Transverse colon (tissue), 4 donors: ENCODE data around the gene MAP4K3. TPM values are rescaled to one million over a fixed set of nuclear protein-coding genes. Genes with fewer than 3 reads are reported as not detected.

Experiments
- DNase-seq: peaks from one replicate; pipeline ENCODE4 v3.0.0-alpha.2; 2019
- H3K27ac ChIP-seq, 4 donors: fragments of 200-600 bp; sonication (generic); 2 replicates each; pipeline ENCODE4 v1.5.1; 2016 to 2018; ENCODE audit warnings: inconsistent platforms in 4 of 4
- H3K27me3 ChIP-seq: fragments of 200-600 bp; sonication (generic); 2 replicates; pipeline ENCODE4 v1.5.1; 2017; ENCODE audit warnings: inconsistent platforms
- H3K36me3 ChIP-seq, 4 donors: fragments of 200-600 bp; sonication (generic); 2 replicates each; pipeline ENCODE4 v1.5.1; 2017 to 2019; ENCODE audit warnings: inconsistent platforms in 4 of 4
- H3K4me1 ChIP-seq, 4 donors: fragments of 200-600 bp; sonication (generic); 2 replicates each; pipeline ENCODE4 v1.5.1; 2017 to 2020; ENCODE audit warnings: inconsistent platforms in 4 of 4
- H3K4me3 ChIP-seq, 4 donors: fragments of 200-600 bp; sonication (generic); 1 replicate in 1 of 4; 2 replicates in 3 of 4; pipeline versions ENCODE4 v1.5.1 to v1.6.1; 2017 to 2019; ENCODE audit warnings: inconsistent platforms in 4 of 4
- H3K9me3 ChIP-seq, 2 donors: fragments of 200-600 bp; sonication (generic); 2 replicates each; pipeline ENCODE4 v1.5.1; 2017 to 2019; ENCODE audit warnings: inconsistent platforms in 2 of 2
- EP300 ChIP-seq: sonication (generic); formaldehyde crosslinking; IDR thresholded peaks from one replicate; pipeline ENCODE4 v1.6.1; 2017; ENCODE audit warnings: antibody characterized with exemption, low read depth
- POLR2A ChIP-seq: fragments of 450-650 bp; IDR thresholded peaks from one replicate; pipeline ENCODE4 v1.6.1; 2016; ENCODE audit warnings: antibody characterized with exemption, mild to moderate bottlenecking, moderate library complexity
- POLR2AphosphoS5 ChIP-seq, 3 donors: sonication (generic); formaldehyde crosslinking; IDR thresholded peaks; one replicate each; pipeline ENCODE4 v1.6.1; 2016; ENCODE audit warnings: antibody characterized with exemption in 3 of 3
- WGBS, 2 donors: methylation state at CpG; one replicate each; pipeline ENCODE4 v1.1.5; 2018; ENCODE audit warnings: low coverage in 1 of 2; 5-methylcytosine and 5-hydroxymethylcytosine counted together
- in situ Hi-C, 4 donors: fragments of 200-750 bp; cut with MboI; loops; one replicate each; pipeline versions ENCODE4 v1.15.0 to v1.15.1; 2017; ENCODE audit warnings: low sequenced_read_pairs in 3 of 4, low pct_ligation_motif_present in 1 of 4, low pct_unique_long_range_greater_than_20kb in 1 of 4
- intact Hi-C: fragments of 100-400 bp; cut with DNase I; formaldehyde crosslinking; loops from one replicate; pipeline ENCODE4 v1.15.1; 2023; ENCODE audit warnings: low total_unique reads
- total RNA-seq, 4 donors: library from RNA; depleted of rRNA; stranded (reverse); fragments of >200 nt; gene quantifications; one replicate each; pipeline ENCODE4 v1.1.0, GENCODE V29; 2016
- TF ChIP-seq, protein P1 (sequence below), 5 experiments: fragments of 200-600 bp in 3 of 5; fragments of 450-650 bp in 2 of 5; sonication (generic) in 3 of 5; IDR thresholded peaks; 1 replicate in 2 of 5; 2 replicates in 3 of 5; pipeline ENCODE4 v1.5.1; 2016 to 2017; ENCODE audit warnings: antibody characterized with exemption in 5 of 5, inconsistent platforms in 3 of 5, mild to moderate bottlenecking in 2 of 5, moderate library complexity in 1 of 5

Gene MAP4K3
- total RNA-seq, 4 donors from 2014 or later = 42.6 to 131 (median 91.8) TPM

DNA sequence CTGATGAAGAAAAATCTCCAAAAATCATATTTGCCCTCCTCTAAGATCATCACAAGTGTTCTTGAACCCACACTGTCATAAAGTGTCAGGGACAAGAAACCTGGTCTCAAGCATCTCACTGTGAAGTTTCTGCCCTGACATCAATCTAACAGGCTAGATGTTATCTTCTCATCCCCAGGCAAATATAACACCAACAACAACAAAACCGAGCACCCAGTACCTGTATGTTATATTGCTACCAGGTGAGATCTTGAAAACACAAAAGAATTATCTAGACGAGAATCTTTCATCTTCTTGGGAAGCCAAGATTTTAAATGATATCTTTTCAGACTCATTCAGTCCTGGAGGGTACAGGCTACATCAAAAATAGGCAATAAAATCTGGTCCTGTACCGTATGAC, 8.8 kb upstream of the MAP4K3 start:
- 89 to 94% methylated on average over 3 of the region's 3 CpGs for WGBS, 2 donors
- in situ Hi-C loops = no loop called here
- no peaks in the 10 kb centered on the region for H3K4me1 ChIP-seq

DNA sequence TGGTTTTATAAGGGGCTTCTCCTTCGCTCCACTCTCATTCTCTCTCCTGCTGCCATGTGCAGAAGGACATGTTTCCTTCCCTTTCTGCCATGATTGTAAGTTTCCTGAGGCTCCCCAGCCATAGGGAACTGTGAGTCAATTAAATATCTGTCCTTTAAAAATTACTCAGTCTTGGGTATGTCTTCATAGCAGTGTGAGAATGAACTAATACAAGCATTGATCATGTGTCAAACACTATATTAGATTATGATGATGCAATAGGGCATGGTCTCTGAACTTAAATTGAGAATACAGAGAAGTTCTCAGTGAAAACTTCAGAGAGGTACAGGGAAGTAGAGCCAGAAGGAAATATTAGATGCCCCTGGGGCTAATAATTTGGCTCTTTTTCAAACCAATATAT, 5.9 kb upstream of the MAP4K3 start:
- no peak overlapping the region for H3K4me3 ChIP-seq
- 89 to 91% methylated on average over 1 of the region's 1 CpG for WGBS, 2 donors
- no peaks in the 10 kb centered on the region for H3K36me3 ChIP-seq
- TF ChIP-seq POLR2AphosphoS5 (IDR thresholded peaks at IDR 0.05) = no peak
- TF ChIP-seq POLR2A = no peak
- no peak for TF ChIP-seq EP300
- TF ChIP-seq, protein P1, sequence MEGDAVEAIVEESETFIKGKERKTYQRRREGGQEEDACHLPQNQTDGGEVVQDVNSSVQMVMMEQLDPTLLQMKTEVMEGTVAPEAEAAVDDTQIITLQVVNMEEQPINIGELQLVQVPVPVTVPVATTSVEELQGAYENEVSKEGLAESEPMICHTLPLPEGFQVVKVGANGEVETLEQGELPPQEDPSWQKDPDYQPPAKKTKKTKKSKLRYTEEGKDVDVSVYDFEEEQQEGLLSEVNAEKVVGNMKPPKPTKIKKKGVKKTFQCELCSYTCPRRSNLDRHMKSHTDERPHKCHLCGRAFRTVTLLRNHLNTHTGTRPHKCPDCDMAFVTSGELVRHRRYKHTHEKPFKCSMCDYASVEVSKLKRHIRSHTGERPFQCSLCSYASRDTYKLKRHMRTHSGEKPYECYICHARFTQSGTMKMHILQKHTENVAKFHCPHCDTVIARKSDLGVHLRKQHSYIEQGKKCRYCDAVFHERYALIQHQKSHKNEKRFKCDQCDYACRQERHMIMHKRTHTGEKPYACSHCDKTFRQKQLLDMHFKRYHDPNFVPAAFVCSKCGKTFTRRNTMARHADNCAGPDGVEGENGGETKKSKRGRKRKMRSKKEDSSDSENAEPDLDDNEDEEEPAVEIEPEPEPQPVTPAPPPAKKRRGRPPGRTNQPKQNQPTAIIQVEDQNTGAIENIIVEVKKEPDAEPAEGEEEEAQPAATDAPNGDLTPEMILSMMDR (IDR thresholded peaks at IDR 0.05) = no peak
- DNase-seq = no peak
- in situ Hi-C loops = no loop called here
- H3K27me3 ChIP-seq = no peaks in the 10 kb centered on the region
- H3K4me1 ChIP-seq = peaks cover 10 to 19% (median 14%) of the 10 kb centered on the region in 4 donors
- intact Hi-C loops = no loop called here
- H3K9me3 ChIP-seq = no peaks in the 10 kb centered on the region
- no peak overlapping the region for H3K27ac ChIP-seq

More for the DNA sequence above, 8.8 kb upstream of the MAP4K3 start:
- no peak overlapping the region for H3K27ac ChIP-seq
- no peak overlapping the region for H3K4me3 ChIP-seq
- DNase-seq = no peak
- no peaks in the 10 kb centered on the region for H3K9me3 ChIP-seq
- H3K27me3 ChIP-seq = no peaks in the 10 kb centered on the region
- no peaks in the 10 kb centered on the region for H3K36me3 ChIP-seq
- intact Hi-C loops = no loop called here
- TF ChIP-seq, protein P1 (IDR thresholded peaks at IDR 0.05) = no peak
- TF ChIP-seq EP300 (no peak), POLR2AphosphoS5 (IDR thresholded peaks at IDR 0.05) (no peak)

DNA sequence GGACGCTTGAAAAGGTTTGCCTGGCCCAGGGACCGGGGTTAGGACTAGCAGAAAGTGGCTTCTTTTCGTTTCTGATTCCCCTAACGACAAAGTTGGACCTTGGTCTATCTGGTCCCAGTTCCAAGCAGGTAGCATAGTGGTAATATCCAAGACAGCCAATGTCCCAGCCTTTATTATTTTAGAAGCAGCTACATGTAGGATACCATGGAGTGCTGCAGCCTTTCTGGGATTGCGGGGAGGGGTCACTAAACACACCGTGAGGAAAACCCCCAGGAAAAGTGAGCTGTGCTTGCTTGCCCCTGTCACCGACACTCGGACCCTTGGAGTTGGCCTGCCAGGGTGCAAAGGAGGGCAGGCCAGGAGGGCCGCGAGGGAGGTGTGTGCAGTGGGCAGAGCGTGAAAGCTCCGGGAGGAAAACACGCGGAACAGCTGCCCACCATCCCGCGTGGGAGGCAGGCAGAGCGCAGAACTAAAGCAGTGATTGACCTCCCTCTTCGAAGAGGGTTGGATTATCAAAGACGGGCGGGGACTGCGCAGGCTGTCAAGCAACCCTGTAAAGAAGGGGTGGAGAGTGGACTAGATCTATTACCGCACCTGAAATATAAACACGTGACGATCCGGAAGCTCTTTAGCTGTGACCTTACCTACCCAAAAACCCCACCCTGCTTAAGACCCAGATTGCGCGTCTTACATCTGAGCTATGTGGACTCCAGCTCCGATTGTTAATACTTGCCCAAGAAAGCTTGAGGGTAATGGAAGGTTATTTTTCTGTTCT, 624 bp upstream of the MAP4K3 start:
- 5 to 21% methylated on average over 7 to 28 of the region's 28 CpGs for WGBS, 2 donors
- no peaks in the 10 kb centered on the region for H3K9me3 ChIP-seq
- peaks cover 19 to 51% (median 35%) of the 10 kb centered on the region in 4 donors for H3K4me1 ChIP-seq
- in situ Hi-C loops (no loop called here), intact Hi-C loops (loop anchor here (10.0 kb wide), 1 partner anchor 53 kb away; no protein-coding TSS in a partner anchor)
- peak; percentile 78 for DNase-seq
- H3K27me3 ChIP-seq = no peaks in the 10 kb centered on the region
- H3K36me3 ChIP-seq = no peaks in the 10 kb centered on the region
- peak overlapping the region; percentile 68 to 96 (median 92) for H3K4me3 ChIP-seq
- TF ChIP-seq POLR2AphosphoS5 (IDR thresholded peaks at IDR 0.05) (peak; percentile 69 to 93 (median 88)), POLR2A (peak; percentile 78)
- TF ChIP-seq, protein P1 (IDR thresholded peaks at IDR 0.05) = no peak
- H3K27ac ChIP-seq = peak overlapping the region; percentile 88 to 98 (median 97)

DNA sequence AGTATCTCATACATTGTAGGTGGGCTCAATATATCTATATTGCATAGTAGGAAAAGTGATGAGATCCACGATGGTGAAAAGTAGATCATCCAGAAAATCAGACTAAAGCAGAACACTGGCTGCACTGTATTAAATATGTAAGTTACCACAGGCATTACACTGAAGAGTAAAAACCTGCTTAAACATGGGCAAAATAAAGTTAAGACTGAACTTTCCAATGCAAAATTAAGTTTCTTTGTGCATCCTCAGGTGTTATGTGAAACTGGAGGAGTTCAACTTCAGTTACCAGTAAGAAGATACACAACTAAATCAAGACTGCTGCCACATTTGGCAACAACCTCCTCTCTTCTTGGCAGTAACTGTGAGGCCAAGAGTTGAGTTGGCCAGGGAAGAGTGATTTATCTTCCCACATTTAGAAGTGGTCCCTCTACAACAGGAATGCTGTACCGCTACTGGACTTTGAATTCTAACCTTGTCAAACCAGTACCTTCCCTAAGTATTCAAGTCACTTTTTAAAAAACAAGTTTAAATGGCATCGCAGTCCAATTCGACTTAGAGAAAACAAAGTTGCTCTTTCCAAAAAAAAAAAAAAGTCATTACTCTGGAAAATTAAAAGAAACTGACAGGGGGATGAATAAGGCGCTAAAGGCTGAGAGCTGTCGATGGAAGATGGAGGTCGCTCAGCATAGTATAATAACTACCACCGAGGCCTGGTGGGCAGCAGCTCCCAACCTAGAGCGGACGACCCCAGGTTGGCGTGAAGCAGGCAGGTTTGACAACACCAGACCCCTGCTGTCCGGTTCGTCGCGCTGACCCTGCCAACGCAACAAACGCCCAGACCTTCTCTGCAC, 1.1 kb downstream of the MAP4K3 start:
- peak overlapping the region; percentile 68 to 96 (median 92) for H3K4me3 ChIP-seq
- H3K36me3 ChIP-seq = no peaks in the 10 kb centered on the region
- H3K9me3 ChIP-seq = no peaks in the 10 kb centered on the region
- H3K27ac ChIP-seq = peak overlapping the region; percentile 88 to 98 (median 97)
- no peak for TF ChIP-seq POLR2A
- TF ChIP-seq POLR2AphosphoS5 (IDR thresholded peaks at IDR 0.05) = peak in 2 of 3 donors; percentile 30 to 32
- no peak for TF ChIP-seq EP300
- TF ChIP-seq, protein P1 (IDR thresholded peaks at IDR 0.05) = no peak
- in situ Hi-C loops = no loop called here
- no peaks in the 10 kb centered on the region for H3K27me3 ChIP-seq
- intact Hi-C loops = loop anchor here (10.0 kb wide), 1 partner anchor 51 kb away; no protein-coding TSS in a partner anchor
- DNase-seq = no peak
- H3K4me1 ChIP-seq = peaks cover 19 to 62% (median 41%) of the 10 kb centered on the region in 4 donors
- 4 to 12% methylated on average over 7 to 17 of the region's 17 CpGs for WGBS, 2 donors
